ENCODE results near the gene GABRB2.

The GABRB2 gene

GRCh38 chr5:161344234-161344633 is 202.3 kb downstream of the GABRB2 start:
- Histone ChIP-seq H3K79me1 (replicated peaks; ENCODE audit: low read length, poor library complexity, severe bottlenecking) (no peaks in the 10 kb centered on the region), H4K8ac (ENCODE audit: low read length) (no peak overlapping the region), H3K27me3 (ENCODE audit: control insufficient read depth in 1 of 2, insufficient read depth in 1 of 2, low read length in 2 of 2) (no peaks in the 10 kb centered on the region), H3K4me3 (ENCODE audit: insufficient read depth in 1 of 2, low read depth in 1 of 2, low read length in 2 of 2) (no peak overlapping the region), H3K18ac (ENCODE audit: low read depth in 1 of 2, low read length in 2 of 2) (no peak overlapping the region), H2BK12ac (ENCODE audit: low read length in 2 of 2) (no peak overlapping the region), H2BK15ac (ENCODE audit: low read depth, poor library complexity, severe bottlenecking) (no peak overlapping the region), H3K36me3 (ENCODE audit: control insufficient read depth in 1 of 2, insufficient read depth in 2 of 2, low read depth in 1 of 2, low read length in 2 of 2) (no peaks in the 10 kb centered on the region), H3K27ac (ENCODE audit: low read length, poor library complexity, severe bottlenecking) (no peak overlapping the region), H4K91ac (ENCODE audit: low read length) (no peak overlapping the region), H3K4ac (ENCODE audit: low read depth in 1 of 2, low read length in 2 of 2) (no peak overlapping the region), H3K9ac (ENCODE audit: low read length) (no peak overlapping the region), H3K4me1 (ENCODE audit: control insufficient read depth, insufficient read depth, low read depth, low read length) (no peaks in the 10 kb centered on the region), H3K4me2 (ENCODE audit: low read length, poor library complexity, severe bottlenecking) (no peak overlapping the region), H2BK5ac (ENCODE audit: low read depth, low read length, poor library complexity, severe bottlenecking) (no peak overlapping the region), H2AFZ (ENCODE audit: low read depth, low read length) (no peak overlapping the region), H3K23ac (ENCODE audit: low read length in 2 of 2) (no peak overlapping the region), H2AK5ac (ENCODE audit: low read length, severe bottlenecking) (no peak overlapping the region), H2BK120ac (ENCODE audit: low read depth, low read length) (no peak overlapping the region), H3K9me3 (ENCODE audit: control insufficient read depth, low read length) (peaks cover 3% of the 10 kb centered on the region), H3K14ac (ENCODE audit: low read length in 2 of 2) (no peak overlapping the region)
- DNase-seq = no peak
- WGBS = no CpG with 5 or more reads among the region's 2 CpGs

GRCh38 chr5:161342886-161343285 is 203.6 kb downstream of the GABRB2 start:
- 58% methylated on average over 5 of the region's 5 CpGs for WGBS
- no peaks in the 10 kb centered on the region for H3K79me1 ChIP-seq (replicated peaks; ENCODE audit: low read length, poor library complexity, severe bottlenecking)

GRCh38 chr5:161340012-161340411 is 206.5 kb downstream of the GABRB2 start:
- no peaks in the 10 kb centered on the region for H3K79me1 ChIP-seq (replicated peaks; ENCODE audit: low read length, poor library complexity, severe bottlenecking)
- 20% methylated on average over 1 of the region's 3 CpGs for WGBS
- H3K4me2 ChIP-seq (ENCODE audit: low read length, poor library complexity, severe bottlenecking) = no peak overlapping the region
- H3K9ac ChIP-seq (ENCODE audit: low read length) = no peak overlapping the region
- no peak overlapping the region for H2BK5ac ChIP-seq (ENCODE audit: low read depth, low read length, poor library complexity, severe bottlenecking)
- H3K23ac ChIP-seq (ENCODE audit: low read length in 2 of 2) = no peak overlapping the region
- H3K27ac ChIP-seq (ENCODE audit: low read length, poor library complexity, severe bottlenecking) = no peak overlapping the region
- no peak for DNase-seq
- H4K91ac ChIP-seq (ENCODE audit: low read length) = no peak overlapping the region
- no peak overlapping the region for H3K4me3 ChIP-seq (ENCODE audit: insufficient read depth in 1 of 2, low read depth in 1 of 2, low read length in 2 of 2)
- no peak overlapping the region for H3K18ac ChIP-seq (ENCODE audit: low read depth in 1 of 2, low read length in 2 of 2)
- no peak overlapping the region for H2AK5ac ChIP-seq (ENCODE audit: low read length, severe bottlenecking)
- H3K9me3 ChIP-seq (ENCODE audit: control insufficient read depth, low read length) = no peaks in the 10 kb centered on the region
- no peak overlapping the region for H2BK120ac ChIP-seq (ENCODE audit: low read depth, low read length)
- no peak overlapping the region for H2BK12ac ChIP-seq (ENCODE audit: low read length in 2 of 2)
- H3K4ac ChIP-seq (ENCODE audit: low read depth in 1 of 2, low read length in 2 of 2) = no peak overlapping the region
- no peaks in the 10 kb centered on the region for H3K4me1 ChIP-seq (ENCODE audit: control insufficient read depth, insufficient read depth, low read depth, low read length)
- no peak overlapping the region for H2AFZ ChIP-seq (ENCODE audit: low read depth, low read length)
- no peak overlapping the region for H3K14ac ChIP-seq (ENCODE audit: low read length in 2 of 2)
- no peak overlapping the region for H4K8ac ChIP-seq (ENCODE audit: low read length)
- no peak overlapping the region for H2BK15ac ChIP-seq (ENCODE audit: low read depth, poor library complexity, severe bottlenecking)
- H3K27me3 ChIP-seq (ENCODE audit: control insufficient read depth in 1 of 2, insufficient read depth in 1 of 2, low read length in 2 of 2) = no peaks in the 10 kb centered on the region
- no peaks in the 10 kb centered on the region for H3K36me3 ChIP-seq (ENCODE audit: control insufficient read depth in 1 of 2, insufficient read depth in 2 of 2, low read depth in 1 of 2, low read length in 2 of 2)

More at GRCh38 chr5:161342886-161343285, 203.6 kb downstream of the GABRB2 start:
- DNase-seq = no peak
- no peaks in the 10 kb centered on the region for H3K36me3 ChIP-seq (ENCODE audit: control insufficient read depth in 1 of 2, insufficient read depth in 2 of 2, low read depth in 1 of 2, low read length in 2 of 2)
- H2BK15ac ChIP-seq (ENCODE audit: low read depth, poor library complexity, severe bottlenecking) = no peak overlapping the region
- H3K18ac ChIP-seq (ENCODE audit: low read depth in 1 of 2, low read length in 2 of 2) = no peak overlapping the region
- H3K23ac ChIP-seq (ENCODE audit: low read length in 2 of 2) = no peak overlapping the region
- H2BK12ac ChIP-seq (ENCODE audit: low read length in 2 of 2) = no peak overlapping the region
- no peak overlapping the region for H4K8ac ChIP-seq (ENCODE audit: low read length)
- H2AK5ac ChIP-seq (ENCODE audit: low read length, severe bottlenecking) = no peak overlapping the region
- H3K4me3 ChIP-seq (ENCODE audit: insufficient read depth in 1 of 2, low read depth in 1 of 2, low read length in 2 of 2) = no peak overlapping the region
- H3K27ac ChIP-seq (ENCODE audit: low read length, poor library complexity, severe bottlenecking) = no peak overlapping the region
- H2BK5ac ChIP-seq (ENCODE audit: low read depth, low read length, poor library complexity, severe bottlenecking) = no peak overlapping the region
- no peak overlapping the region for H2AFZ ChIP-seq (ENCODE audit: low read depth, low read length)
- no peak overlapping the region for H3K4me2 ChIP-seq (ENCODE audit: low read length, poor library complexity, severe bottlenecking)
- no peak overlapping the region for H3K4ac ChIP-seq (ENCODE audit: low read depth in 1 of 2, low read length in 2 of 2)
- H3K4me1 ChIP-seq (ENCODE audit: control insufficient read depth, insufficient read depth, low read depth, low read length) = no peaks in the 10 kb centered on the region
- peaks cover 3% of the 10 kb centered on the region for H3K9me3 ChIP-seq (ENCODE audit: control insufficient read depth, low read length)
- no peak overlapping the region for H2BK120ac ChIP-seq (ENCODE audit: low read depth, low read length)
- H3K27me3 ChIP-seq (ENCODE audit: control insufficient read depth in 1 of 2, insufficient read depth in 1 of 2, low read length in 2 of 2) = no peaks in the 10 kb centered on the region
- H4K91ac ChIP-seq (ENCODE audit: low read length) = no peak overlapping the region
- H3K9ac ChIP-seq (ENCODE audit: low read length) = no peak overlapping the region
- H3K14ac ChIP-seq (ENCODE audit: low read length in 2 of 2) = no peak overlapping the region

- Histone ChIP-seq H3K4ac (ENCODE audit: low read depth in 1 of 2, low read length in 2 of 2) (no peak overlapping the region), H2BK12ac (ENCODE audit: low read length in 2 of 2) (no peak overlapping the region), H3K27ac (ENCODE audit: low read length, poor library complexity, severe bottlenecking) (no peak overlapping the region), H3K14ac (ENCODE audit: low read length in 2 of 2) (no peak overlapping the region), H4K8ac (ENCODE audit: low read length) (no peak overlapping the region), H3K36me3 (ENCODE audit: control insufficient read depth in 1 of 2, insufficient read depth in 2 of 2, low read depth in 1 of 2, low read length in 2 of 2) (no peaks in the 10 kb centered on the region), H3K79me1 (replicated peaks; ENCODE audit: low read length, poor library complexity, severe bottlenecking) (no peaks in the 10 kb centered on the region), H2BK120ac (ENCODE audit: low read depth, low read length) (no peak overlapping the region), H3K4me2 (ENCODE audit: low read length, poor library complexity, severe bottlenecking) (no peak overlapping the region), H2AK5ac (ENCODE audit: low read length, severe bottlenecking) (no peak overlapping the region), H2BK5ac (ENCODE audit: low read depth, low read length, poor library complexity, severe bottlenecking) (no peak overlapping the region), H3K4me1 (ENCODE audit: control insufficient read depth, insufficient read depth, low read depth, low read length) (no peaks in the 10 kb centered on the region), H3K18ac (ENCODE audit: low read depth in 1 of 2, low read length in 2 of 2) (no peak overlapping the region), H4K91ac (ENCODE audit: low read length) (no peak overlapping the region), H2AFZ (ENCODE audit: low read depth, low read length) (no peak overlapping the region), H3K27me3 (ENCODE audit: control insufficient read depth in 1 of 2, insufficient read depth in 1 of 2, low read length in 2 of 2) (no peaks in the 10 kb centered on the region), H3K4me3 (ENCODE audit: insufficient read depth in 1 of 2, low read depth in 1 of 2, low read length in 2 of 2) (no peak overlapping the region), H3K9ac (ENCODE audit: low read length) (no peak overlapping the region), H2BK15ac (ENCODE audit: low read depth, poor library complexity, severe bottlenecking) (no peak overlapping the region), H3K9me3 (ENCODE audit: control insufficient read depth, low read length) (no peaks in the 10 kb centered on the region), H3K23ac (ENCODE audit: low read length in 2 of 2) (no peak overlapping the region)
- 49% methylated on average over 3 of the region's 3 CpGs for WGBS
- no peak for DNase-seq
Observed at GRCh38 chr5:161333194-161333880, 213.2 kb downstream of the GABRB2 start.

Data from mesenchymal stem cell (in vitro differentiated cells and primary cell).